ENCODE measurements around the gene RBPJL.

The RBPJL gene

DNA sequence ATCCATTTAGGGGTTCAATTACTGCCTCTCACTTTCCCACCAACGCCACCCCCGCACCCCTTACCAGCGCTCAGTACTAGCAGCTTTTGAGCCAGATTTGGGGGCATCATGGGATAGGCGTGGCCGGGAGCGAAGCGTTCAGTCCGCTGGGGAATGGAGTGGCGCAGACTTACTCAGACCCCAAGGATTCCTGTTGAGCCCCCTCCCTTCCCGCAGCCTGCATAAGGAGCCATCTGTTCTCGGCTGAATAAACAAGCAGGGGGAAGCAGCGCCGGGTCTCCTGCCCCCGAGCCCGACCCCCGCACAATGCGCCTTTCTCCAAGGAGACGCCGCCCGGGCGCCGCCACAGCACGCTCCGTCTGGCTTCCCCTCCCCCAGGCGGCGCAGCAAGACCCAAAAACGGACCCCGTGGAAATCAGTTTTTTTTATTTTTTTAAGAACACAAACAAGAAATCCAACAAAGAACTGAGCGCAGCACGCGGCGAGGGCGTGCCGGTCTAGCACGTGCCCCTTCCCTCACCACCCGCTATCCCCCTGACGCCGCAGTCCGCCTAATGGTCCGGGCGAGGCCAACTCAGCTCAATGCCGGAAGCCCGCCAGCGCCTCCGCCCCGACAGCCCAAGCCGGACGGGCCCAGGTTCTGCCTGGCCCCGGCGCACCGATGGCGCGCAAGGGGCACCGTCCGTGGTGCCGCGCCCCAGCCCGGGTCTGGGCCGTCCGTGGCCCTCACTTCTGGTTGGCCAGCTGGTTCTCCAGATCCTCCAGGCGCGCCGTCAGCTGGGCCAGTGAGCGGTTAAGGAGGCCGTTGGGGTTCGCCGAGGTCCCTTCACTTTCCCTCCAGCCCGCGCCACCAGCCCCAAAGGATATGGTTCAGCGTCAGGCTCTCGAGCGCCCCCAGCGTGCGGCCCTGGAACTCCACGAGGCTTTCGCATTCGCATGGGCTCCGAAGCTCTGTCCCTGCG, 13.3 kb upstream of the RBPJL start:
- peak; percentile 32 to 71 (median 62) for DNase-seq

GRCh38 chr20:45294003-45294368, 12.7 kb upstream of the RBPJL start:
- DNase-seq = no peak

DNA sequence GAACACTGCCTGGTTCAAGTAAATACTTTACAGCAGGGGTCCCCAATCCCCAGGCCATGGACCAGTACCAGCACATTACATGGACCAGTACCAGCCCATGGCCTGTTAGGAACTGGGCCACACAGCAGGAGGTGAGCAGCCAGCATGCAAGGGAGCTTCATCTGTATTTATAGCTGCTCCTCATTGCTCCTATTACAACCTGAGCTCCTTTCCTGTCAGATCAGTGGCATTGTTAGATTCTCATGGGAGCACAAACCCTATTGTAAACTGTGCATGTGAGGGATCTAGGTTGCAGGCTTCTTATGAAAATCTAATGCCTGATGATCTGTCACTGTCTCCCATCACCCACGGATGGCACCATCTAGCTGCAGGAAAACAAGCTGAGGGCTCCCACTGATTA, 12.0 kb upstream of the RBPJL start:
- no peak for DNase-seq

DNA sequence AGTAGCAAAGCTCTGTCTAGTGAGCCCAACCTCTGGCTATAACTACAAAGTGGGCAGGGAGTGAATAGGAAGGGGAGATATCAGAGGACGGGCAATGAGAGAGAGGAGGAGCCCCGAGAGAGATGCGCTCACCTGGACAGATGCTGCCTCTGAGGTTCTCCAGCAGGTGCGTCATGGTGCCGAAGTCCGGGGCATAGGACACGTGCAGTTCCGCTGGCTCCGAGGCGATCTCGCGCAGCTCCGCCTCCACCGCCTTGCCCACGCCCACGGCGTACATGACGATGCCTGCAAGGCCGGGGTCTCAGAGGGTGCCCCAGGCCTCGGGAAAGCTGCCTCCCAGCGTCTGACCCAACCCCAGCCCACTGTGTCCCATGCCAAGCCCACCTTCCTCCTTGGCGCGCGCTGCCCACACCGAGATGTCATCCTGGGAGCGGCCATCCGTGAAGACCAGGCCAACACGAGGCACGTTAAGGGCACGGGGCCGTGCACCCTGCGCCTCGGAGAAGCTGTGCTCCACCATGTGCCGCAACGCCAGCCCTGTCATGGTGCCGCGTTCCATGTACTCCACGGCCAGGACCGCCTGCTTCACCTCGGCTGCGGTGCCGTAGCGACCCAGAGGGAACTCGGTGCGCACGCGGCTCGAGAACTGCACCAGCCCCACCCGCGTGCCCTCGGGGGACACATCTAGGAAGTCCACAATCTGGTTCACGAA, 8.7 kb upstream of the RBPJL start:
- no peak for DNase-seq

DNA sequence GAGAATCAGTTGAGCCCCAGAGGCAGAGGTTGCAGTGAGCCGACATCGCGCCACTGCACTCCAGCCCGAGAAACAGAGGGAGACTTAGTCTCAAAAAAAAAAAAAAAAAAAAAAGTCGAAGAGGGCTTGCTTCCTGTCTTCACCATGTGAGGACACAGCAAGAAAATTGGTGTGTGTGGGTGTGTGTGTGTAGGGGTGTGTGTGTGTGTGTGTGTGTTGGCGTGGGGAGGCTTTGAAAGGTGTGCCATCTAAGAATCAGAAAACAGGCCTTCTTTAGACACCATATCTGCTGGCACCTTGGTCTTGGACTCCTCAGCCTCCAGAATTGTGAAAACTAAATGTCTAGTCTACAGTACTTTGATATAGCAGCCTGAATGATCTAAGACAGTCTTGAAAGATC, 6.9 kb upstream of the RBPJL start:
- DNase-seq = no peak

DNA sequence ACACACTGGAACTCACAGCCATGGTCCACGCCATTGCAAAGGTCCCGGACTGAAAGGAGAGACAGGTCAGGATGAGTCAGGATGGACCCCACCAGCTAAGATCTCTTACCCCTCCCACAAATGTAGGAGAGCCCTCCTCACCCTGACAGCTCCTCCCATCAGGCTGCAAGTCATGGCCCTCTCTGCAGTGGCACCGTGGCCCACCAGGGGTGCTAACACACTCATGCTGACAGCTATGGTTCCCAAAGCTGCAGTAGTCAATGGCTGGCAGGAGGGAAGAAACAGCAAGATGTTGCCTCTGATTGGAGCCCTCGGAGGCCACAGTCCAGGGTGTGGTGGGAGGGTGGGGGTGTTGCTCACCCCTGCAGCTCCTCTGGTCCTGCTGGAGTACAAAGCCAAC, 5.7 kb upstream of the RBPJL start:
- DNase-seq = no peak

DNA sequence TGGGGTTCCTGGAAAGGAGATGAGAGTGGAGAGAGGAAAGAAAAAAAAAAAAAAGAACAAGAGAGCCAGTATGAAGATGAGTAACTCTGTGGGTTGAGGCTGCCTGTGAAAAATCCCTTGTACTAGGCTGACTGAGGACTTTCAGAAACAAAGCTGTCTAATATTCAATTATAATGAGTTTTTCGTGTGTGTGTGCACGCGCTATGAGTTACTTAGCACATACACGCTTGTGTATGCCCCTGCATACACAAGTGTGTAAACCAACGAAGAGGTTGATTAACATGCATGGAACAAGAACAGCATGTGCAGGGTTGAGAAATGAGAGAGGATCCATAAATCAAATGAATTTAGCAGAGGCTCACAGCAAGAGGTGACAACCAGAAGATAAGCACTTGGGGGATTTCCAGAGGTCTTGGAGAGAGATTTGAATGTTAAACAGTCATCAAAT, 4.8 kb upstream of the RBPJL start:
- no peak for DNase-seq

- DNase-seq = no peak
Observed at GRCh38 chr20:45303586-45304463, 2.8 kb upstream of the RBPJL start.

GRCh38 chr20:45304464-45304999, 2.1 kb upstream of the RBPJL start:
- no peak for DNase-seq

DNA sequence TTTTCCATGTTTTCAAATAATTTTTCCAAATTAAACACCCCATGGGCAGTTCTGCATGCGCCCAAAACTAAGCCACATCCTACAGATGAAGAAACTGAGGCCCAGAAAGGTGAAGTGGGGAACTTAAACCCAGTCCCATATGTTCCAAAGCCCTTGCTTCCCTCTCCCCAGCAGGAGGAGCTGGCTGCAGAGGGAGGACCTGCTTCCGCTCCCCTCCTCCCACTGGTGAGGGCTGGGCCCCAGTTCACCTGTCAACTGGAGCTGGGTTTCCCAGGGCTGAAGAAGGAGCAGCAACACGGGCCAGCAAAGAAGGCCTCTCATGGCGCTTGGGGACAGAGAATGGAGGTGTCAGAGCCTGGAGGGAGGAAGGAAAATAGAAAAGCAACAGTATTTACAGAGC, 1.4 kb upstream of the RBPJL start:
- no peak for DNase-seq

GRCh38 chr20:45307076-45307640, 518 bp downstream of the RBPJL start:
- DNase-seq = no peak

DNA sequence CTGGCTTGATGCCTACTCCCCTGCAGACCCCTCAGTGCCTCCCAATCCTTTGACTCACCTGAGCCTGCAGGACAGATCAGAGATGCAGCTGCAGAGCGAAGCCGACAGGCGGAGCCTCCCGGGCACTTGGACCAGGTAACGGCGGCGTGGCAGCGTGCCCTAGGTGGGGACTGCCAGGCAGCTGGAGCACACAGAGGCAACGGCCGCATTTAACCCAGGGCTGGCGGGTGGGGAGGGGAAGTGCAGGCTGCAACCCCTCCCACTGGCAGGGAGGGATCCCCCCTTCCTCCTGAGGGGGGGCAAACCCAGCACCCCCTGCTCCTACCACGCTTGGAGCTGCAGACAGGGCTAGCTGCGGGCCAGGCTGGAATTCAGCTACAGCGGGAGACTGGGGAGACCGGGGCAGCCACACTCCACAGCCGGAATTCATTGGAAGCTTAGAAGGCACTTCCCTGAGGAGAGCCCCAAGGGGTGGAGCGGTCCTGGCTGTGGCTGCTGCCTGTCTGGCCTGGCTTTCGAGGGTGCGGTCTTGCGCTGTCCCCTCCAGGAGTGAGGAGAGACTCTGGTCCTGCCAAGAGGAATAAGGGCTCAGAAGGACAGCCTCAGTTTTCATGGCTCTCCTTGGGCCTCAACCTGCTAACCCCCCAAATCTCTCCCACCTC, 1.6 kb downstream of the RBPJL start, which contains the start of gene MATN4:
Gene MATN4, minus strand, starts transcription at position 183 of the 662 bp plus-strand sequence. CDS start 2,717 bp downstream, outside the sequence.
- no peak for DNase-seq

DNA sequence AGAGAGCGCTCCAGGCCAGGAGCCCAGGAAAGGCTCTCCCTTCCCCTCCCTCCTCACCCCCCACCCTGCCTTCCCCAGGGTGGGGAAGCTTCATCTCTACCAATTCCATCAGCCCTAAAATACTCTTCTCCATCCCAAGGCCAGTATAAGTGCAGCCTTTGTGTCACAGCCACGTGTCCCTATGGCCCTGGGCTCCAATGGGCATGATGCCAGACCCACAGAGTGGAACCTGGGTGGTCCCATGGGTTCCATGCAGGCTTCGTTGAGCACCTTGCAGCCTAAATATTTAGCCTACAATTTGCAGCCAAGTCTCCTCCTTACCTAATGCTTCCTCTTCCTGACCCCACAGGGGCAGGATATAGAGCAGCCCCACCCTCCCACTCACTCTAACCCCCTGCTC, 2.4 kb downstream of the RBPJL start:
- no peak for DNase-seq

DNA sequence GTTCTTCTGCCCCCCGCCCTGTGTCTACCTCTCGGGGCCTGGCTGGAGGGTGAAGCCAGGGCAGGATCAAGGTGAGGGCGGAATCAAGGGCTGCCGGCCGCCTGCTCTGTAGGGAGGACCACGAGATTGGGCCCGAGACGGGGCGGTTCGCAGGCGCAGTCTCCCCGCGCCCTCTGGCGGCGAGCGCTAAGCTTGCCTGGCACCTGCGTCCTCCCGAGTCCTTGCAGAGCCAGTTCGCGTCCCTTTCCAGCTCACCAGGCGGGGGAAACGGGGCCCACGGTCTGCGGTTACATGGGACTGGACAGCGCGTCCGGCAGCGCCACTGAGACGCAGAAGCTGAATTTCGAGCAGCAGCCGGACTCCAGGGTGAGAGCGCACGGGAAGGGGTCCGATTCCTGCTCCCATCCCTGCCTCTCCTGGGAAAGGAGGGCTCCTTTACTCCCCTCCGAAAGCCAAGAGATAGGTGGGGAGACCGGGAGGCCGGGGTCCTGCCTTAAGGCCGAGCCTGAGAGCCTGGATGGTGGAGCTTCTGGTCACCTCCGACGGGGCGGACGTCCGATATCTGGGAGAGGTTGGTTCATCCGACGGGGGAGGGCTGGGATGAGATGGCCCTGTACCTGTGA, 5.1 kb downstream of the RBPJL start:
- peak in 4 of 6 experiments; percentile 17 to 38 (median 18) for DNase-seq

DNA sequence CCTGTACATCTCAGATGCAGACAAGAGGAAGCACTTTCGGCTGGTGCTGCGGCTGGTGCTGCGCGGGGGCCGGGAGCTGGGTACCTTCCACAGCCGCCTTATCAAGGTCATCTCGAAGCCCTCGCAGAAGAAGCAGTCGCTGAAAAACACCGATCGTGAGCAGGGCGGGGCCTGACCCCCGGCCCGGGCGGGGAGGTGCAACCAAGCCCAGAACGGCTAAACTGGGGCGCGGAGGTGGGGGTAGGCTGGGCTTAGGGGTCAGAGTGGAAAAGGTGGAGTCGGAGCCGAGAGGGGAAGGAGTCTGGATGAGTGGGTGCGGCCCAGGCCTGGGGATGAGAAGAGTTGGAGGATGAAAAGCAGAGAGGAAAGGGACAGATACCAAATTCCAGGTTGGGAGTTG, 5.6 kb downstream of the RBPJL start:
- no peak for DNase-seq

- DNase-seq = no peak
Observed at GRCh38 chr20:45313065-45313695, 6.5 kb downstream of the RBPJL start.

DNA sequence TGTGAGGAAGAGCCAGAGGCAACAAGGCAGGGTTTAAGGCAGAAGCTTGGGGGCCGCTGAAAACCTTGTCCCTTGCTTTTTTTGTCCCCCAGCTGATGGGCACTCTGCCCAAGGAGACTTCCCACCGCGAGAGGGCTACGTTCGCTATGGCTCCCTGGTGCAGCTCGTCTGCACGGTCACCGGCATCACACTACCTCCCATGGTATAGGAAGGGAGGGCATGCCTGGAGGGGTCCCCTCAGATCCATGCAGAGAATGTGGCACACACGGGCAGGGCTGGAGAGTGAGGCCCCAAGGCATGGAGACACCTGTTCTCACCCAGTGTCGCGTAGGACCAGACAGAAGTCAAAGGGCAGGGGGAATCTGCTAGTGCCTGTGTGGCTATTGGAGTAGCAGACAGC, 7.3 kb downstream of the RBPJL start:
- no peak for DNase-seq

DNA sequence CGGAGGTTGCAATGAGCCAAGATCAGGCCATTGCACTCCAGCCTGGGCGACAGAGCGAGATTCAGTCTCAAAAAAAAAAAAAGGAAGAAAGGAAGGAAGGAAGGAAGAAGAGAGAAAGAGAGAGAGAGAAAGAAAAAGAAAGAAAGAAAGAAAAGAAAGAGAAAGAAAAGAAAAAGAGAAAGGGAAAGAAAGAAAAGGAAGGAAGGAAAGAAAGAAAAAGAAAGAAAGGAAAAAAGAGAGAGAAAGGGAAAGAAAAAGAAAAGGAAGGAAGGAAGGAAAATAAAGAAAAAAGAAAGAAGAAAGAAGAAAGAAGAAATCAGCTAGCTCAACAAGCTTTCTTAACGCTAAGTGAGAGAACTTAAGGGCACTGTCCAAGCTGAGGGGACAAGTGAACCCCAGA, 9.0 kb downstream of the RBPJL start:
- DNase-seq = no peak

DNA sequence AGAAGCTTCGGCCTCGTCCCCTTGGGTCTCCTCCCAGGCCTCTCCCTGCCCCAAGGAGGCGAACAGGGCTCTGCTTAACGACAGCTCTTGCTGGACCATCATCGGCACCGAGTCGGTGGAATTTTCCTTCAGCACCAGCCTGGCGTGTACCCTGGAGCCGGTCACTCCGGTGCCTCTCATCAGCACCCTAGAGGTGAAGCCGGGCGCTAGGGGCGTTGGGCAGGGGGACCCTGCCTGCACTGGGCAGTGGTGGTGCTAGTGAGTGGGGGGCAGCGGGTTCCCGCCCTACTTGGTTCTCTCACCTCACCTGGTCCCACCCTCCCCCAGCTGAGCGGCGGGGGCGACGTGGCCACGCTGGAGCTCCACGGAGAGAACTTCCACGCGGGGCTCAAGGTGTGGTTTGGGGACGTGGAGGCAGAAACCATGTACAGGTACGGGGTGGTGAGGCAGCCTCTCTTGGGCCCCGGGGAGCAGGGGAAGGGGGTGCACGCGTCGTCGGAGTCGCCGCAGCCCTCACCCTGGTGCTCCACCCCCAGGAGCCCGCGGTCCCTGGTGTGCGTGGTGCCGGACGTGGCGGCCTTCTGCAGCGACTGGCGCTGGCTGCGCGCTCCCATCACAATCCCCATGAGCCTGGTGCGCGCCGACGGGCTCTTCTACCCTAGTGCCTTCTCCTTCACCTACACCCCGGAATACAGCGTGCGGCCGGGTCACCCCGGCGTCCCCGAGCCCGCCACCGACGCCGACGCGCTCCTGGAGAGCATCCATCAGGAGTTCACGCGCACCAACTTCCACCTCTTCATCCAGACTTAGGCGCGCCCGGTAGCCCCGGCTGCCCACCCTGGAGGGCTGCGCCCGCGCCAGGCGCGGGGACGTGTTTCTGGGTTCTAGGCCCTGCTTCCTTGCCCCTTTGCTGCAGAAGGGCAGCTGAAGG, 9.8 kb downstream of the RBPJL start:
- DNase-seq = no peak

DNA sequence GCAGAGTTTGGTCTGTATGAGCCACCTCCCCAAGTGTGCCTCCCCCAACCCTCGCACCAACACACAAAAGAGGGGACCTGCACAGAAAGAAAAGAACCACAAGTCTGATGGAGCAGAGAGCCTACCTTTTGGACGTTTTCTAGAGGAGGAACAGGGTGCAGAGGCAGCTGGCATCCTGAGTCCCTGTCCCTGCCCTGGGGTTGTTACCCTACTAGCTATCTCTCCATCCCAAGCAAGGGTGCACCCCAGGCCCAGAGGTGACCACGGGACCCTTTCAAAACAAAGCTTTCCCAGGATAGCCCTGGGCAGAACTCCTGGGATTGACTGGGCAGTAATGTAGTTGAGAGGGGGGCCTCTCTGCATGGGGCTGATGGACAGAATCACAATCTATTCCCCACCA, 11.2 kb downstream of the RBPJL start:
- no peak for DNase-seq

Measured in stimulated activated naive CD4-positive, alpha-beta T cell (primary cell).